Progenitor cell of endocrine pancreas (in vitro differentiated cells): ENCODE data around the gene CDK19. TPM values are rescaled to one million over a fixed set of nuclear protein-coding genes. Genes with fewer than 3 reads are reported as not detected.
A peak's percentile ranks its signal among the peaks of the same experiment; 100 is the strongest.

Experiments
- DNase-seq: peaks from one replicate; pipeline ENCODE4 v3.0.0; 2021; ENCODE audit warnings: low spot score; ENCODE audit not compliant: unreplicated experiment
- H3K27ac Mint-ChIP-seq: 2 replicates; pipeline ENCODE4 v1.8.0; 2021; ENCODE audit warnings: mild to moderate bottlenecking, moderate library complexity, mixed read lengths
- H3K27me3 Mint-ChIP-seq: 2 replicates; pipeline ENCODE4 v1.8.0; 2021; ENCODE audit warnings: mixed read lengths
- H3K36me3 Mint-ChIP-seq: 2 replicates; pipeline ENCODE4 v1.8.0; 2022; ENCODE audit warnings: mixed read lengths; ENCODE audit not compliant: insufficient read depth
- H3K4me1 Mint-ChIP-seq: 2 replicates; pipeline ENCODE4 v1.8.0; 2021; ENCODE audit warnings: low read depth, mixed read lengths
- H3K4me3 Mint-ChIP-seq: 2 replicates; pipeline ENCODE4 v1.8.0; 2021; ENCODE audit warnings: low read depth, mild to moderate bottlenecking, moderate library complexity, mixed read lengths
- H3K9me3 Mint-ChIP-seq: 2 replicates; pipeline ENCODE4 v1.8.0; 2021; ENCODE audit warnings: low read depth, mixed read lengths
- CTCF ChIP-seq: fragments of 200-600 bp; sonication (generic); IDR thresholded peaks from one replicate; pipeline ENCODE4 v1.5.0; 2021; ENCODE audit warnings: antibody characterized with exemption, mild to moderate bottlenecking; ENCODE audit not compliant: unreplicated experiment
- total RNA-seq: library from RNA; stranded (reverse); gene quantifications from 2 replicates; pipeline ENCODE4 v1.2.1, GENCODE V29; 2021

CDK19 gene
- total RNA-seq, 1 donor from 2014 or later: 26.2 TPM

GRCh38 chr6:110833831-110834230, 18.6 kb upstream of the CDK19 start:
- Mint-ChIP-seq H3K27ac (no peak overlapping the region), H3K36me3 (no peaks in the 10 kb centered on the region), H3K9me3 (no peaks in the 10 kb centered on the region), H3K4me1 (no peaks in the 10 kb centered on the region), H3K27me3 (no peaks in the 10 kb centered on the region), H3K4me3 (no peak overlapping the region)
- no peak for DNase-seq
- TF ChIP-seq CTCF: no peak

GRCh38 chr6:110831405-110831804, 16.1 kb upstream of the CDK19 start:
- TF ChIP-seq CTCF: no peak
- Mint-ChIP-seq H3K4me3 (no peak overlapping the region), H3K4me1 (peaks cover 5% of the 10 kb centered on the region), H3K9me3 (no peaks in the 10 kb centered on the region), H3K36me3 (no peaks in the 10 kb centered on the region), H3K27me3 (no peaks in the 10 kb centered on the region), H3K27ac (no peak overlapping the region)
- no peak for DNase-seq

- Mint-ChIP-seq H3K27me3 (no peaks in the 10 kb centered on the region), H3K27ac (no peak overlapping the region), H3K4me3 (no peak overlapping the region)
These were observed 13.1 kb upstream of the CDK19 start for GRCh38 chr6:110828396-110828795.

GRCh38 chr6:110826236-110827129, 11.2 kb upstream of the CDK19 start:
- Mint-ChIP-seq H3K9me3 (no peaks in the 10 kb centered on the region), H3K27ac (no peak overlapping the region), H3K36me3 (no peaks in the 10 kb centered on the region), H3K27me3 (peaks cover 4% of the 10 kb centered on the region), H3K4me3 (no peak overlapping the region), H3K4me1 (peaks cover 37% of the 10 kb centered on the region)
- no peak for TF ChIP-seq CTCF
- DNase-seq: no peak

More at GRCh38 chr6:110828396-110828795, 13.1 kb upstream of the CDK19 start:
- Mint-ChIP-seq H3K9me3 (no peaks in the 10 kb centered on the region), H3K4me1 (peaks cover 22% of the 10 kb centered on the region), H3K36me3 (no peaks in the 10 kb centered on the region)
- no peak for DNase-seq
- no peak for TF ChIP-seq CTCF

- no peak for DNase-seq
- no peak for TF ChIP-seq CTCF
- no peaks in the 10 kb centered on the region for H3K9me3 Mint-ChIP-seq
- H3K4me1 Mint-ChIP-seq: peaks cover 37% of the 10 kb centered on the region
- no peak overlapping the region for H3K4me3 Mint-ChIP-seq
- H3K36me3 Mint-ChIP-seq: no peaks in the 10 kb centered on the region
- H3K27me3 Mint-ChIP-seq: peaks cover 4% of the 10 kb centered on the region
- peak overlapping the region; percentile 74 for H3K27ac Mint-ChIP-seq
These were observed 7.9 kb upstream of the CDK19 start for GRCh38 chr6:110823146-110823545.
